ENCODE data around the gene POLR1H.
"Not testable (repeated sequence)": the region's sequence is repeated elsewhere in the genome, so short reads cannot be mapped to it uniquely, and the experiment has no call there.

The POLR1H gene

GRCh38 chr6:30061092-30061857 lies at the start of gene POLR1H:
TSS of gene POLR1H (plus strand) at chr6:30061265. CDS start at chr6:30061525, 260 bp downstream.
- DNase-seq (ENCODE audit: low spot score), result peak; percentile 94

DNA sequence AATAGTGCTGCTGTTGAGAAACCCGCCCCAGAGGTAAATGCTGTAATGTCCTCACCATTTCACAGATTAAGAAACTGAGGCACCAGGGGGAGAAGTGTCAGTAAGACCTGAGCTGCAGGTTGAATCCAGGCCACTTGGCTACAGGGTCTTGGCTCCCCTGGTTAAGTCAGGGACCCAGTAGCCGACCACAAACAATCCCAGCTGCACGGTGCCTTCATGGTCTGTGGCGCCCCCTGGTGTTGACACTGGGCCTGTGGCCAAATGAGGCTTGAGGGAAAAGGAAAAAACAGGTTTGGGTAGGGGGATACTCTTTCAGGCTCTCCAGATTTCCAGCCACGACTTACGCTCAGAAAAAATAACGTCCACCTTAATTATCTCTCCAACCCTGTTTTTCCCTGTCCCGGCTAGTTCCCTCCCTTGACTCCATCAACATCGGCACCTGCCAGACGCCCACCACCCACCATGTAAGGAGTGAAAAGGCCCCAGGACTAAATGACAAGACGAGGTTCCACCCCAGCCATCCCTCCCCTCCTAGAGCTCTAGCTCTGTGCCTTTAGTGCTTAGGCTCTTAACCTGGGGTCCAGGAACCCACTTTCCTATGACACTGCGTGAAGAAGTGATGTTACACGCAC lies 47.7 kb upstream of the POLR1H start:
- DNase-seq (ENCODE audit: low spot score), result no peak

DNA sequence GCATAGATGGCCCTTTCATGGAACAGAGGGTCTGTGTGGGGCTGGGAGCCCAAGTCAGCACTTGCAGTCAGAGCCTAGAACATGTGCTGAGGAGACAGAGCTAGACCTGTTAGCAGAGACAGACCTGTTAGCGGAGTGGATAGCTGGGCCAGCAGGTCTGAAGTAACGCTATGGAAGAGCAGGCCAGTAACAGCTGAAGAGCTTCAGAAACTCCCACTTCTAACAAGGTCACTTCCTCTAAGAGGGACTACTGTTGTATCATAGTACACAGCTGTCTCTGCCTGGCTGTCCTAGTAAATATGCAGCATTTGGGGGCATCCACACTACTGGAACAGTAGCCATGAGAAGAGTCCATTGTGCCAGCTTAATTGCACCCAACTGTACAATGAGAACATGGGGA lies 41.2 kb upstream of the POLR1H start:
- no peak for DNase-seq (ENCODE audit: low spot score)

DNA sequence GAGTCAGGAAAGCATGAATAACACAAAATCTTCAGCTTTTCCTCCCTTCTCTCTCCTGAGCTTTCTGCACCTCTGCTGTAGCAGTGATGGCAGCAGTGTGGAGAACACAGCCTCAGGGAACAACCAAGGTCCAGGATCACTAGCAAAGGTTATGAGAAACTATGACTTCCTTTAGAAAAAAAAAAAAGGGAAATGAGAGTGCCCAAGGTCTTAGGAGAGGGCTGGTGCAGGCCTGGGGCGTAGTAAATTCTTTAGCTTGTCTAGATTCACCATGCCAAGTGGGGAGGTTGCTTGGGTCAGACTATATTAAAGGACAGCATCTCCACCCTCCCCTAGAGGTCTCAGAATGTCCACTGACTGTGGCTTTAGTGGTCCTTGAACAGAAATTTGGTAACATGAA lies 40.4 kb upstream of the POLR1H start:
- no peak for DNase-seq (ENCODE audit: low spot score)

- no peak for DNase-seq (ENCODE audit: low spot score)
Measured at GRCh38 chr6:30022189-30022588, 38.9 kb upstream of the POLR1H start.

- DNase-seq (ENCODE audit: low spot score), result not testable (repeated sequence)
Measured at GRCh38 chr6:30022712-30023111, 38.4 kb upstream of the POLR1H start.

DNA sequence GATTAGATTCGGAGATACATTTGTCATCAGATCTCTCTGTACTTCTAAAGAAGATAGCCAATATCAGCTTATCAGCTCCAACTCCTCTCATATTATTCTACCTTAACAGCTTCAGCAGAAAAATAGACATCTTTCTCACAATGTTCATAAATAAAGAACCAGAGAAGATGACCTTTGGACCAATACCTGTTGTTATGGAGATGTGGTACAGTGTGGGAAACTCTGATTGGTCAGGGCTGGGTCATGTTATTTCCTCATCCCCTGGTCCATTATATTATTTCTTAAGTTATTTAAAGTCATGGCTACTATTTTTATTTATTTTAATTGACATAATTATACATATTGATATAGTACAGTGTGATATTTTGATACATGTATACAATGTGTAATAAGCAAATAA lies 35.9 kb upstream of the POLR1H start:
- DNase-seq (ENCODE audit: low spot score), result no peak

- DNase-seq (ENCODE audit: low spot score), result no peak
Measured at GRCh38 chr6:30029588-30029987, 31.5 kb upstream of the POLR1H start.

GRCh38 chr6:30031381-30031780 lies 29.7 kb upstream of the POLR1H start:
- DNase-seq (ENCODE audit: low spot score), result no peak

- DNase-seq (ENCODE audit: low spot score), result not testable (repeated sequence)
Measured at GRCh38 chr6:30033440-30033839, 27.6 kb upstream of the POLR1H start.

DNA sequence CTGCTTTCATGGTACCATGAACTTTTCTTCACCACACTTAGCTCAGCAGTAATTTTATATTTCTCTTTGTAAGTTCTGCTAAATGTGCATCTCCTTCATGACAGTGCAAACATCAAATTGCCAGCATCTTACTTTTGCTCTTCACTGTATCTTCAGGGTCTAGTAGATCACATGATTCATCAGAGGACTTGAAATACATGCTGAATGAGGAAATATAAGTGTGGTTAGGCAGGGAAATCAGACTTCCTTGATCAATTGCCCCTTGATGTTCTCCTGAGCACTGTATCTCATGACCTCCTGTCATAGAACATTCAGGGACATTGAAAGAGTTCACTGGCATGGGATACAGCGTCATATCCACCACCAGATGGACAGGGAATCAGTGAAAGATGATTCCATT lies 25.3 kb upstream of the POLR1H start:
- no peak for DNase-seq (ENCODE audit: low spot score)

- DNase-seq (ENCODE audit: low spot score), result peak; percentile 25
Measured at GRCh38 chr6:30037182-30037788, 23.8 kb upstream of the POLR1H start.

GRCh38 chr6:30041221-30041620 lies 19.8 kb upstream of the POLR1H start:
- DNase-seq (ENCODE audit: low spot score), result no peak

DNA sequence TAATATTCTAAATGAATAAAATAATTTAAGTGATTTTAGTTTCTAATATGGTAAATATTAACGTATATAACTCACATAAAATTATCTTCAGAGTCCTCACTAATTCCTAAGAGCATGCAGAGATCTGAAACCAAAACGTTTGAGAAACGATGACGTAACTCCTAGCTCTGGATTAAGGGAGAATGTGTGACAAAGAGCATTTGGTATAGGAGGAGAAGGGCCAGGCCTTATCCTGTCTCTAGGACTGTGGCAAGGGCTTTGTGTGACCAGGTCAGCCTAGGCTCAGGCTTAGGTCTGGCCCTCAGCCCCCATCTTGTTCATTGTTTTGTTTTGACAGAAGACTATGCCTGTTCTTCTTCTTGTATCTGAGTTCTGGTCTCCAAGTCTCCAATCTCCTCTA lies 19.2 kb upstream of the POLR1H start:
- DNase-seq (ENCODE audit: low spot score), result no peak

DNA sequence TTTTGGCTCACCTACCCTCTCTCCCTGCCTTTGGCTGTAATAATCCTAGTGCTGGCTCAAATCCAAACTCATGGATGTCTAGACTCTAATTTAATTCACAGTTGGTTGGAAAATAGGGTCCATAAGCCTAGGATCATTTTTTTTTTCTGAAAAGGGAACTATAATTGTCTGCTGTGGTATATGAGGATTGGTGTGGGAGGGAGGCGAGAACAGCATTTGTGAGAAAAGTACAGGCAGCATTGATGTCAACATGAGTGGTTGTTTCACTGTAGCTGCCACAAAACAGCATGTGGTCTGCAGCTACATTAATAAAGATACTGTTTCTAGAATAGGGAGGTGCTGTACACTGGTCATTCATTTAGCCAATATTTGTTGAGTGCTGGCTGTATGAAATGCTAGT lies 18.6 kb upstream of the POLR1H start:
- no peak for DNase-seq (ENCODE audit: low spot score)

GRCh38 chr6:30042914-30043313 lies 18.2 kb upstream of the POLR1H start:
- no peak for DNase-seq (ENCODE audit: low spot score)

DNA sequence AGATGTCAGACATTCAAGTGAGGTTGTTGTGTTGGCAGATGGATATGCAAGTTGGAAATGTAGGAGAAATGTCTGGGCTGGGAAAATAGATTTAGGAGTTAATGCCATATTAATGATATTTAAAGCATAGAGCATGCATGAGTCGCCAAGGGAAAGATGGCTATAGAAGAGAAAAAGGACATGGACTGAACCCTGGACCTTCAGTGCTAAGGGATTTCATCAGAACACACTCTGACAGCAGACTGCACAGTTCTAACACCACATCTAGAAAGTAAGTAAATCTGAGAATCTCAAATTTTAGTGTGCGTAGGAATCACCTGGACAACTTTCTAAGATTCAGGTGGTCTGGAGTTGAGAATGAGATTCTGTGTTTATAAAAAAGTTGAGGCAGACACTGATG lies 17.3 kb upstream of the POLR1H start:
- no peak for DNase-seq (ENCODE audit: low spot score)

DNA sequence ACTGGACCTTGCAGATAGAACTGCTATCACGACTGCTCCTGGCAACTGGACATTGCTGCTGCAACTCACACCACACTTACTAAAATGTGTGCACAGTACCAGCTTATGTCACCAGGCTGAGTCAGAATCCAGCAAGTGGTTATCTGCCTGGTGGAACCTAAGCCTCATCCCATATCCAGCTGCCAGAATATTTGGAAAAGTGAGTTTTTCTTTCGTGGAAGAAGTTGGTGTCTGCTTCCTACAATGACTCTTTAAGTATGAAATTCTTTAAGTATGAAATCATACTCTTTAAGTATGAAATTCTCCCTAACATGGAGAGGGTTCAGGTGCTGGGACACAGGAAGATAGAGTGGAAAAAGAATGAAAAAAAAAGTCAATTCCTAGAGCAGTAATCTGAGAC lies 16.4 kb upstream of the POLR1H start:
- no peak for DNase-seq (ENCODE audit: low spot score)

- DNase-seq (ENCODE audit: low spot score), result no peak
Measured at GRCh38 chr6:30047220-30047619, 13.8 kb upstream of the POLR1H start.

GRCh38 chr6:30053682-30054081 lies 7.4 kb upstream of the POLR1H start:
- DNase-seq (ENCODE audit: low spot score), result no peak

- no peak for DNase-seq (ENCODE audit: low spot score)
Measured at GRCh38 chr6:30055513-30055912, 5.6 kb upstream of the POLR1H start.

DNA sequence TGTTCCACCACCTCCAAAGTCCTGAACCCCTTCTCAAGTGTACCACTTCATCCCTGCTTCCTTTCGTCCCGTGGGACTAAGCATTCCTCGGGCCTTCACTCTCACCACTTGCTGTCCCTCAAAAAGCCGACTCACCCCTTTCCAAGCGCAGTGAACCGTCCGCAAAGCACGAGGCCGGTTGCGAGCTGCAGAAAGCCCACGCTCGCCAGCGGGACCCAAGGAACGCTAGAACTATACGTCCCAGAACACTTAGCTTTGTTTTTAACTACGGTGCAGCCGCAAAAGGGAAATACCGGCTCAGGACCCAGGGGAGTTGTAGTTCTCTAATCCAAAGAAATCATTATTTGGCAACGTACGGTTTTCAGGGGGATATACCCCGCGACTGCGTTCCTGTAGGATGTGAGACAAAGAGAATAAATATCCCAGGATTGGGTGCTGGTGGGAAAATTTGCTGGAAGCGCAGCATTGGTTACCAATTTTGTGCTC lies 416 bp upstream of the POLR1H start:
- no peak for DNase-seq (ENCODE audit: low spot score)

DNA sequence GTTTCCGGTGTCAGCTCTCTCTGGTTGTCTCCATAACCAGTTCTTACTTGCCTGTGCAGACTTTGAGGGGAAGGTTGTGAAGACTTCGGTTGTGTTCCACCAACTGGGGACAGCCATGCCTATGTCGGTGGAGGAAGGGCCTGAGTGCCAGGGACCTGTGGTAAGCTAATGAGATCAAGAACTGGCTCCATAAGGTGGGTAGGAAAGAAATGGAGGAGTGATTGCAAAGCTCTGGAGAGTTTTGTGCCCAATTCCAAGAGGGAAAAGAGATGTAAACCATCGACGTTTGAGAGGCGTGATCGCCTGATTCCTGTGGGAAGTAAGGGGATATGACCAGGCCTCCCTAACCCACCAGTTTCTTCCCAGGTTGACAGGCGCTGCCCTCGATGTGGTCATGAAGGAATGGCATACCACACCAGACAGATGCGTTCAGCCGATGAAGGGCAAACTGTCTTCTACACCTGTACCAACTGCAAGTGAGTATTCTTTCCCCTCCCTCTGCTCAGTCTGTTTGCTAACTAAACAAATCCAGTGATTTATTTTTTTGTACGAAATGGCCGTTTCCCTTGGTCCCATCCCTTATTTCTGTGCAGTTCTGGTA lies 893 bp downstream of the POLR1H start:
- DNase-seq (ENCODE audit: low spot score), result peak; percentile 49
